T-helper 2 cell (primary cell): Measurements from ENCODE around the gene PRKG1.

Experiments used
- DNase-seq, 5 experiments: peaks; one replicate each; pipeline versions ENCODE4 v3.0.0 to v3.0.0-alpha.2; 2012 to 2022

The PRKG1 gene

GRCh38 chr10:52248697-52249306 is 1174.5 kb downstream of the PRKG1 start:
- no peak for DNase-seq

- no peak for DNase-seq
Measured at GRCh38 chr10:52249850-52250395, 1175.6 kb downstream of the PRKG1 start.

GRCh38 chr10:52250510-52250909 is 1176.2 kb downstream of the PRKG1 start:
- no peak for DNase-seq

- DNase-seq, result no peak
Measured at GRCh38 chr10:52252307-52252706, 1178.0 kb downstream of the PRKG1 start.

- DNase-seq, result no peak
Measured at GRCh38 chr10:52256832-52257691, 1182.8 kb downstream of the PRKG1 start.

GRCh38 chr10:52257692-52258075 is 1183.4 kb downstream of the PRKG1 start:
- no peak for DNase-seq

GRCh38 chr10:52258799-52259425 is 1184.6 kb downstream of the PRKG1 start:
- no peak for DNase-seq

- no peak for DNase-seq
Measured at GRCh38 chr10:52259426-52259812, 1185.1 kb downstream of the PRKG1 start.

- no peak for DNase-seq
Measured at GRCh38 chr10:52261362-52261761, 1187.1 kb downstream of the PRKG1 start.

GRCh38 chr10:52265131-52265926 is 1191.0 kb downstream of the PRKG1 start:
- no peak for DNase-seq

GRCh38 chr10:52266858-52267257 is 1192.6 kb downstream of the PRKG1 start:
- DNase-seq, result no peak

GRCh38 chr10:52268790-52269189 is 1194.5 kb downstream of the PRKG1 start:
- DNase-seq, result no peak

- no peak for DNase-seq
Measured at GRCh38 chr10:52269233-52269632, 1194.9 kb downstream of the PRKG1 start.

- DNase-seq, result no peak
Measured at GRCh38 chr10:52276163-52276562, 1201.9 kb downstream of the PRKG1 start.

- DNase-seq, result no peak
Measured at GRCh38 chr10:52276986-52277385, 1202.7 kb downstream of the PRKG1 start.

GRCh38 chr10:52279546-52279945 is 1205.3 kb downstream of the PRKG1 start:
- no peak for DNase-seq

- DNase-seq, result no peak
Measured at GRCh38 chr10:52280051-52280450, 1205.8 kb downstream of the PRKG1 start.

GRCh38 chr10:52283174-52283573 is 1208.9 kb downstream of the PRKG1 start:
- DNase-seq, result no peak

GRCh38 chr10:52284416-52285013 is 1210.2 kb downstream of the PRKG1 start:
- no peak for DNase-seq

- no peak for DNase-seq
Measured at GRCh38 chr10:52287866-52288265, 1213.6 kb downstream of the PRKG1 start.

- no peak for DNase-seq
Measured at GRCh38 chr10:52297747-52298146, 1223.5 kb downstream of the PRKG1 start.

GRCh38 chr10:52300599-52301277 is 1226.5 kb downstream of the PRKG1 start:
- DNase-seq, result no peak
